WTC11 (cell line): ENCODE measurements around the gene AGBL4. TPM values are rescaled to one million over a fixed set of nuclear protein-coding genes. Genes with fewer than 3 reads are reported as not detected.

Experiments
- ATAC-seq: fragments of 200-7000 bp; cut with Tn5 transposase; 2 replicates; pipeline ENCODE4 v1.10.0; 2021; ENCODE audit warnings: mild to moderate bottlenecking, moderate library complexity
- CTCF ChIA-PET: fragments of 300-600 bp; sonication (Branson Sonifier 250); formaldehyde crosslinking; loops from one replicate; lab custom pipeline; 2021; ENCODE audit warnings: antibody characterized with exemption; lab: Charles Lee
- POLR2A ChIA-PET: fragments of 350-600 bp; sonication (Branson Sonifier 250); formaldehyde crosslinking; loops from one replicate; lab custom pipeline; 2021; ENCODE audit warnings: antibody characterized with exemption; lab: Charles Lee
- DNase-seq: peaks from one replicate; pipeline ENCODE4 v3.0.0; 2021; ENCODE audit warnings: low spot score
- H3K27ac Mint-ChIP-seq: 2 replicates; pipeline ENCODE4 v1.8.0; 2021; ENCODE audit warnings: mixed read lengths
- H3K27me3 Mint-ChIP-seq: 2 replicates; pipeline ENCODE4 v1.8.0; 2021; ENCODE audit warnings: low read depth, mild to moderate bottlenecking, moderate library complexity, mixed read lengths
- H3K36me3 Mint-ChIP-seq: 2 replicates; pipeline ENCODE4 v1.8.0; 2021; ENCODE audit warnings: mixed read lengths
- H3K4me1 Mint-ChIP-seq: 2 replicates; pipeline ENCODE4 v1.8.0; 2022; ENCODE audit warnings: mixed read lengths
- H3K4me3 Mint-ChIP-seq: 2 replicates; pipeline ENCODE4 v1.8.0; 2021; ENCODE audit warnings: mild to moderate bottlenecking, moderate library complexity, mixed read lengths
- H3K9me3 Mint-ChIP-seq: 2 replicates; pipeline ENCODE4 v1.8.0; 2021; ENCODE audit warnings: mixed read lengths
- EMX1 ChIP-seq: fragments of 250-450 bp; sonication (Bioruptor Pico); IDR thresholded peaks from 2 replicates; pipeline ENCODE4 v1.8.0; 2021; ENCODE audit warnings: mild to moderate bottlenecking
- ESRRA ChIP-seq: sonication (generic); formaldehyde crosslinking; IDR thresholded peaks from 2 replicates; pipeline ENCODE4 v1.8.1; 2022; ENCODE audit warnings: mild to moderate bottlenecking, missing genetic modification reagents, borderline replicate concordance
- FOXJ3 ChIP-seq: sonication (generic); formaldehyde crosslinking; IDR thresholded peaks from 2 replicates; pipeline ENCODE4 v1.9.0; 2021; ENCODE audit warnings: missing genetic modification reagents, mild to moderate bottlenecking, borderline replicate concordance
- FOXK1 ChIP-seq: sonication (generic); formaldehyde crosslinking; IDR thresholded peaks from 2 replicates; pipeline ENCODE4 v1.8.0; 2022; ENCODE audit warnings: mild to moderate bottlenecking, moderate library complexity, missing genetic modification reagents
- IRF2 ChIP-seq: sonication (generic); formaldehyde crosslinking; IDR thresholded peaks from 2 replicates; pipeline ENCODE4 v1.8.0; 2022; ENCODE audit warnings: low read depth, missing genetic modification reagents, borderline replicate concordance
- MYBL2 ChIP-seq: sonication (generic); formaldehyde crosslinking; IDR thresholded peaks from 2 replicates; pipeline ENCODE4 v1.8.1; 2023; ENCODE audit warnings: mild to moderate bottlenecking, moderate library complexity, missing genetic modification reagents
- NFATC4 ChIP-seq: fragments of 250-450 bp; sonication (Bioruptor Pico); IDR thresholded peaks from 2 replicates; pipeline ENCODE4 v1.9.0; 2021; ENCODE audit warnings: mild to moderate bottlenecking
- NR2C2 ChIP-seq: sonication (generic); formaldehyde crosslinking; IDR thresholded peaks from 2 replicates; pipeline ENCODE4 v1.8.0; 2022; ENCODE audit warnings: mild to moderate bottlenecking, missing genetic modification reagents
- SMAD4 ChIP-seq: sonication (generic); formaldehyde crosslinking; IDR thresholded peaks from 2 replicates; pipeline ENCODE4 v1.8.0; 2022; ENCODE audit warnings: mild to moderate bottlenecking, missing genetic modification reagents
- TEAD1 ChIP-seq: sonication (generic); formaldehyde crosslinking; IDR thresholded peaks from 2 replicates; pipeline ENCODE4 v1.8.0; 2022; ENCODE audit warnings: mild to moderate bottlenecking, missing genetic modification reagents
- ZNF317 ChIP-seq: sonication (generic); formaldehyde crosslinking; IDR thresholded peaks from 2 replicates; pipeline ENCODE4 v1.8.1; 2023; ENCODE audit warnings: low read depth, mild to moderate bottlenecking, moderate library complexity, missing genetic modification reagents, borderline replicate concordance
- total RNA-seq: library from RNA; stranded (reverse); gene quantifications from 3 replicates; pipeline ENCODE4 v1.2.3, GENCODE V29; 2021
- TF ChIP-seq, protein P1 (sequence below): sonication (generic); formaldehyde crosslinking; IDR thresholded peaks from 2 replicates; pipeline ENCODE4 v1.8.1; 2023; ENCODE audit warnings: mild to moderate bottlenecking, missing genetic modification reagents, moderate library complexity
- TF ChIP-seq, protein P2 (sequence below): sonication (generic); formaldehyde crosslinking; IDR thresholded peaks from 2 replicates; pipeline ENCODE4 v1.8.1; 2022; ENCODE audit warnings: mild to moderate bottlenecking, missing genetic modification reagents, moderate library complexity, borderline replicate concordance
- TF ChIP-seq, protein P3 (sequence below): sonication (generic); formaldehyde crosslinking; IDR thresholded peaks from 2 replicates; pipeline ENCODE4 v1.8.0; 2022; ENCODE audit warnings: mild to moderate bottlenecking, missing genetic modification reagents
- TF ChIP-seq, protein P4 (sequence below): fragments of 200-600 bp; IDR thresholded peaks from 2 replicates; pipeline ENCODE4 v1.8.0; 2022; ENCODE audit warnings: antibody characterized with exemption
- TF ChIP-seq, protein P5 (sequence below): sonication (generic); formaldehyde crosslinking; IDR thresholded peaks from 2 replicates; pipeline ENCODE4 v1.8.0; 2022; ENCODE audit warnings: missing genetic modification reagents
- TF ChIP-seq, protein P6 (sequence below): sonication (generic); formaldehyde crosslinking; IDR thresholded peaks from 2 replicates; pipeline ENCODE4 v1.8.1; 2023; ENCODE audit warnings: mild to moderate bottlenecking, missing genetic modification reagents, moderate library complexity
- TF ChIP-seq, protein P7 (sequence below): fragments of 250-450 bp; sonication (Bioruptor Pico); conservative IDR thresholded peaks from 2 replicates; pipeline ENCODE4 v1.9.0; 2021; ENCODE audit warnings: mild to moderate bottlenecking
- TF ChIP-seq, protein P8 (sequence below): sonication (generic); formaldehyde crosslinking; IDR thresholded peaks from 2 replicates; pipeline ENCODE4 v1.8.1; 2023; ENCODE audit warnings: mild to moderate bottlenecking, moderate library complexity, missing genetic modification reagents
- TF ChIP-seq, protein P9 (sequence below): fragments of 250-450 bp; sonication (Bioruptor Pico); IDR thresholded peaks from 2 replicates; pipeline ENCODE4 v1.9.0; 2021; ENCODE audit warnings: mild to moderate bottlenecking

AGBL4 gene
- total RNA-seq, 1 experiment from 2014 or later = 0.87 TPM

DNA sequence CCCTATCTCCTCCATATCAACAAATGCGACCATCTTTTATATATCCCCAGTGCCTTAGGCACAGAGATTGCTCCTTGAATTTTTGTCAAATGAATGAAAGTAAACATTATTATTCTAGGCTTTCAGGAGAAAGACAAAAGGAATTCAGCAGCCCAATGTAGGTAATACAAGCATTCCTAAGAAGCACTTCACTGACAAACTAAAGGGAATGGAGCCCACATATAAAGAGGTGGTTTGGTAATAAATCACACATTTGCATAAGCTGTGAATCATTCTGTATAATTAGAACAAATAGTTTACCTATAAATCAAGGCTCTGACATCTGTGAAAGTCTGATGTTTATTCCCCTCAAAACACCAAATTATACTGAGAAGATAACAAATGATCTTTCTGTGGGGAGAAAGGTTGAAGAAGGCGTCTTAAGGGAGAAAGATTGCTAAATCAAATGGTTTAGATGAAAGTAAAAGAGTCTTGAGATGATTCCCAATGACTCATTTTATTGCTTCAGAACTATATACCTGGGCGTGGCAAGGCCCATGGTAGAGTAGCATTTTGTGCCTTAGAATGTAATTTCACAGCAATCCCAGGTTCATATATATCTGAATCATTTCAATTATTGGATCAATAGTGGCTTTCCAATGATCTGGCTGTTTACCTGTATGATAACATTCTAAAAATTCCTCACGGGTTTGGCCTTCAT lies 558.1 kb downstream of the AGBL4 start:
- POLR2A ChIA-PET = interaction anchor here (0.7 kb wide), 1 partner anchor 438 kb away, joined by 4 read pairs; no protein-coding TSS in a partner anchor
- Mint-ChIP-seq H3K27ac (no peak overlapping the region), H3K27me3 (no peaks in the 10 kb centered on the region; the same call in none of the 2 replicates)
- CTCF ChIA-PET = no interaction called here
- no peak for DNase-seq
- TF ChIP-seq, protein P1, sequence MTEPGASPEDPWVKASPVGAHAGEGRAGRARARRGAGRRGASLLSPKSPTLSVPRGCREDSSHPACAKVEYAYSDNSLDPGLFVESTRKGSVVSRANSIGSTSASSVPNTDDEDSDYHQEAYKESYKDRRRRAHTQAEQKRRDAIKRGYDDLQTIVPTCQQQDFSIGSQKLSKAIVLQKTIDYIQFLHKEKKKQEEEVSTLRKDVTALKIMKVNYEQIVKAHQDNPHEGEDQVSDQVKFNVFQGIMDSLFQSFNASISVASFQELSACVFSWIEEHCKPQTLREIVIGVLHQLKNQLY (CRISPR knock-in tag) = no peak
- TF ChIP-seq NR2C2 (CRISPR knock-in tag) = no peak
- TF ChIP-seq EMX1 = no peak
- TF ChIP-seq IRF2 = no peak
- TF ChIP-seq, protein P2, sequence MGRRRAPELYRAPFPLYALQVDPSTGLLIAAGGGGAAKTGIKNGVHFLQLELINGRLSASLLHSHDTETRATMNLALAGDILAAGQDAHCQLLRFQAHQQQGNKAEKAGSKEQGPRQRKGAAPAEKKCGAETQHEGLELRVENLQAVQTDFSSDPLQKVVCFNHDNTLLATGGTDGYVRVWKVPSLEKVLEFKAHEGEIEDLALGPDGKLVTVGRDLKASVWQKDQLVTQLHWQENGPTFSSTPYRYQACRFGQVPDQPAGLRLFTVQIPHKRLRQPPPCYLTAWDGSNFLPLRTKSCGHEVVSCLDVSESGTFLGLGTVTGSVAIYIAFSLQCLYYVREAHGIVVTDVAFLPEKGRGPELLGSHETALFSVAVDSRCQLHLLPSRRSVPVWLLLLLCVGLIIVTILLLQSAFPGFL (CRISPR knock-in tag) = no peak
- TF ChIP-seq, protein P3, sequence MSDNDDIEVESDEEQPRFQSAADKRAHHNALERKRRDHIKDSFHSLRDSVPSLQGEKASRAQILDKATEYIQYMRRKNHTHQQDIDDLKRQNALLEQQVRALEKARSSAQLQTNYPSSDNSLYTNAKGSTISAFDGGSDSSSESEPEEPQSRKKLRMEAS (CRISPR knock-in tag) = no peak
- TF ChIP-seq SMAD4 (CRISPR knock-in tag) = no peak
- TF ChIP-seq, protein P4, sequence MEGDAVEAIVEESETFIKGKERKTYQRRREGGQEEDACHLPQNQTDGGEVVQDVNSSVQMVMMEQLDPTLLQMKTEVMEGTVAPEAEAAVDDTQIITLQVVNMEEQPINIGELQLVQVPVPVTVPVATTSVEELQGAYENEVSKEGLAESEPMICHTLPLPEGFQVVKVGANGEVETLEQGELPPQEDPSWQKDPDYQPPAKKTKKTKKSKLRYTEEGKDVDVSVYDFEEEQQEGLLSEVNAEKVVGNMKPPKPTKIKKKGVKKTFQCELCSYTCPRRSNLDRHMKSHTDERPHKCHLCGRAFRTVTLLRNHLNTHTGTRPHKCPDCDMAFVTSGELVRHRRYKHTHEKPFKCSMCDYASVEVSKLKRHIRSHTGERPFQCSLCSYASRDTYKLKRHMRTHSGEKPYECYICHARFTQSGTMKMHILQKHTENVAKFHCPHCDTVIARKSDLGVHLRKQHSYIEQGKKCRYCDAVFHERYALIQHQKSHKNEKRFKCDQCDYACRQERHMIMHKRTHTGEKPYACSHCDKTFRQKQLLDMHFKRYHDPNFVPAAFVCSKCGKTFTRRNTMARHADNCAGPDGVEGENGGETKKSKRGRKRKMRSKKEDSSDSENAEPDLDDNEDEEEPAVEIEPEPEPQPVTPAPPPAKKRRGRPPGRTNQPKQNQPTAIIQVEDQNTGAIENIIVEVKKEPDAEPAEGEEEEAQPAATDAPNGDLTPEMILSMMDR = no peak
- TF ChIP-seq ZNF317 (CRISPR knock-in tag) = no peak
- TF ChIP-seq, protein P5, sequence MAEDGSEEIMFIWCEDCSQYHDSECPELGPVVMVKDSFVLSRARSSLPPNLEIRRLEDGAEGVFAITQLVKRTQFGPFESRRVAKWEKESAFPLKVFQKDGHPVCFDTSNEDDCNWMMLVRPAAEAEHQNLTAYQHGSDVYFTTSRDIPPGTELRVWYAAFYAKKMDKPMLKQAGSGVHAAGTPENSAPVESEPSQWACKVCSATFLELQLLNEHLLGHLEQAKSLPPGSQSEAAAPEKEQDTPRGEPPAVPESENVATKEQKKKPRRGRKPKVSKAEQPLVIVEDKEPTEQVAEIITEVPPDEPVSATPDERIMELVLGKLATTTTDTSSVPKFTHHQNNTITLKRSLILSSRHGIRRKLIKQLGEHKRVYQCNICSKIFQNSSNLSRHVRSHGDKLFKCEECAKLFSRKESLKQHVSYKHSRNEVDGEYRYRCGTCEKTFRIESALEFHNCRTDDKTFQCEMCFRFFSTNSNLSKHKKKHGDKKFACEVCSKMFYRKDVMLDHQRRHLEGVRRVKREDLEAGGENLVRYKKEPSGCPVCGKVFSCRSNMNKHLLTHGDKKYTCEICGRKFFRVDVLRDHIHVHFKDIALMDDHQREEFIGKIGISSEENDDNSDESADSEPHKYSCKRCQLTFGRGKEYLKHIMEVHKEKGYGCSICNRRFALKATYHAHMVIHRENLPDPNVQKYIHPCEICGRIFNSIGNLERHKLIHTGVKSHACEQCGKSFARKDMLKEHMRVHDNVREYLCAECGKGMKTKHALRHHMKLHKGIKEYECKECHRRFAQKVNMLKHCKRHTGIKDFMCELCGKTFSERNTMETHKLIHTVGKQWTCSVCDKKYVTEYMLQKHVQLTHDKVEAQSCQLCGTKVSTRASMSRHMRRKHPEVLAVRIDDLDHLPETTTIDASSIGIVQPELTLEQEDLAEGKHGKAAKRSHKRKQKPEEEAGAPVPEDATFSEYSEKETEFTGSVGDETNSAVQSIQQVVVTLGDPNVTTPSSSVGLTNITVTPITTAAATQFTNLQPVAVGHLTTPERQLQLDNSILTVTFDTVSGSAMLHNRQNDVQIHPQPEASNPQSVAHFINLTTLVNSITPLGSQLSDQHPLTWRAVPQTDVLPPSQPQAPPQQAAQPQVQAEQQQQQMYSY (CRISPR knock-in tag) = no peak
- TF ChIP-seq, protein P6, sequence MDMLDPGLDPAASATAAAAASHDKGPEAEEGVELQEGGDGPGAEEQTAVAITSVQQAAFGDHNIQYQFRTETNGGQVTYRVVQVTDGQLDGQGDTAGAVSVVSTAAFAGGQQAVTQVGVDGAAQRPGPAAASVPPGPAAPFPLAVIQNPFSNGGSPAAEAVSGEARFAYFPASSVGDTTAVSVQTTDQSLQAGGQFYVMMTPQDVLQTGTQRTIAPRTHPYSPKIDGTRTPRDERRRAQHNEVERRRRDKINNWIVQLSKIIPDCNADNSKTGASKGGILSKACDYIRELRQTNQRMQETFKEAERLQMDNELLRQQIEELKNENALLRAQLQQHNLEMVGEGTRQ (CRISPR knock-in tag) = no peak
- TF ChIP-seq, protein P7, sequence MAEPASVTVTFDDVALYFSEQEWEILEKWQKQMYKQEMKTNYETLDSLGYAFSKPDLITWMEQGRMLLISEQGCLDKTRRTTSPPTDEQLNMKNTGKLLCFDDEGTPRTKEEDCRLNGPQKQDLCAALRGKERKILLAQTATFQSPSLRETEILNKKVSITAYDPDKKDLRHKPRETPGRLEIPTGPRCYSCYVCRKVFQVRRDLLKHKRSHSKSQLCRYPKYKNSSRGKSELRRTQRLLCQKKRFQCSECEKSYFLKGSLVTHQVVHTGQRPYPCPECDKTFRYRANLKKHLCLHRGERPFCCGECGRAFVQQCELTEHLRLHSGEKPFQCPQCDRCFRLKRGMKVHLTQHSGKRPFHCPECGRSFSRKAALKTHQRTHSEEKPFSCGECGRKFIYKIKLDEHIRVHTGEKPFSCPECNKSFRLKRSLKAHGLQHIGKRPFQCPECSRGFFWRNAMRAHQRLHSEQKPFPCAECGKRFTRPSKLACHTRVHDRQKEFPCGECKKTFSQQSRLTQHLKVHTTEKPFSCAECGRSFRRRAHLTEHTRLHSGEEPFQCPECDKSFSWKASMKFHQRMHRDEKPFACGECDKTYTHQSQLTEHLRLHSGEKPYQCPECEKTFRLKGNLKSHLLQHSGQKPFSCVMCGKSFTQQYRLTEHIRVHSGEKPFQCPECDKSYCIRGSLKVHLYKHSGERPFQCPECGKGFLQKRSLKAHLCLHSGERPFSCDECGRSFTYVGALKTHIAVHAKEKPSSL (CRISPR knock-in tag) = no peak
- TF ChIP-seq FOXK1 (CRISPR knock-in tag) = no peak
- TF ChIP-seq MYBL2 = no peak
- no peak for TF ChIP-seq ESRRA (CRISPR knock-in tag)
- TF ChIP-seq TEAD1 (CRISPR knock-in tag) = no peak
- no peak for TF ChIP-seq NFATC4 (CRISPR knock-in tag)
- TF ChIP-seq, protein P8, sequence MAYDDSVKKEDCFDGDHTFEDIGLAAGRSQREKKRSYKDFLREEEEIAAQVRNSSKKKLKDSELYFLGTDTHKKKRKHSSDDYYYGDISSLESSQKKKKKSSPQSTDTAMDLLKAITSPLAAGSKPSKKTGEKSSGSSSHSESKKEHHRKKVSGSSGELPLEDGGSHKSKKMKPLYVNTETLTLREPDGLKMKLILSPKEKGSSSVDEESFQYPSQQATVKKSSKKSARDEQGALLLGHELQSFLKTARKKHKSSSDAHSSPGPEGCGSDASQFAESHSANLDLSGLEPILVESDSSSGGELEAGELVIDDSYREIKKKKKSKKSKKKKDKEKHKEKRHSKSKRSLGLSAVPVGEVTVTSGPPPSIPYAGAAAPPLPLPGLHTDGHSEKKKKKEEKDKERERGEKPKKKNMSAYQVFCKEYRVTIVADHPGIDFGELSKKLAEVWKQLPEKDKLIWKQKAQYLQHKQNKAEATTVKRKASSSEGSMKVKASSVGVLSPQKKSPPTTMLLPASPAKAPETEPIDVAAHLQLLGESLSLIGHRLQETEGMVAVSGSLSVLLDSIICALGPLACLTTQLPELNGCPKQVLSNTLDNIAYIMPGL = no peak
- TF ChIP-seq FOXJ3 (CRISPR knock-in tag) = no peak
- TF ChIP-seq, protein P9, sequence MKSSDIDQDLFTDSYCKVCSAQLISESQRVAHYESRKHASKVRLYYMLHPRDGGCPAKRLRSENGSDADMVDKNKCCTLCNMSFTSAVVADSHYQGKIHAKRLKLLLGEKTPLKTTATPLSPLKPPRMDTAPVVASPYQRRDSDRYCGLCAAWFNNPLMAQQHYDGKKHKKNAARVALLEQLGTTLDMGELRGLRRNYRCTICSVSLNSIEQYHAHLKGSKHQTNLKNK = no peak
- TF ChIP-seq, all 79 proteins: peak for 0
- peaks cover 9% of the 10 kb centered on the region for H3K9me3 Mint-ChIP-seq
- ATAC-seq = no peak
- no peak overlapping the region for H3K4me3 Mint-ChIP-seq
- H3K4me1 Mint-ChIP-seq = no peaks in the 10 kb centered on the region
- H3K36me3 Mint-ChIP-seq = no peaks in the 10 kb centered on the region
